ENCODE measurements around the gene CNGB1.
"Not testable (repeated sequence)": the region's sequence is repeated elsewhere in the genome, so short reads cannot be mapped to it uniquely, and the experiment has no call there.

CNGB1 gene

GRCh38 chr16:57862698-57863433, 108.1 kb downstream of the CNGB1 start:
- no peak for DNase-seq (ENCODE audit: low read depth in 2 of 2)

DNA sequence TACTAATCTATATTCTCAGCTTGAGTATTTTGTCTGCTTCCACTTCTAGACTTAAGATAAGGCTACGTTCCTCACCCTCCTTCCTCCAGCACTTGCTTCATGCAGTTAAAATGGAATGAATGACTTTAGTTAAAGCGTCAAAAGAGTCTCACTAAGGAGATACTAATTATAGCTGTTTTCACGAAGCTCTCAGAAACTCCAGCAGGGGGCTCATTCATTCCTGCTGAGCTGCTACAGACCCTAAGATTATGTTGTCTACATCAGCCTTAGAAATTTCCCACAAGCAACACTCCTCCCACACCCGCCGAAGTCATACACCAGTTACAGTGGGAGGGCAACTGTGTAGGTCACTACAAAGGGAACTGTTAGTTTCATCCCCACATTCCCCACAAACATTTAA, 111.6 kb downstream of the CNGB1 start:
- DNase-seq (ENCODE audit: low read depth in 2 of 2), result no peak

DNA sequence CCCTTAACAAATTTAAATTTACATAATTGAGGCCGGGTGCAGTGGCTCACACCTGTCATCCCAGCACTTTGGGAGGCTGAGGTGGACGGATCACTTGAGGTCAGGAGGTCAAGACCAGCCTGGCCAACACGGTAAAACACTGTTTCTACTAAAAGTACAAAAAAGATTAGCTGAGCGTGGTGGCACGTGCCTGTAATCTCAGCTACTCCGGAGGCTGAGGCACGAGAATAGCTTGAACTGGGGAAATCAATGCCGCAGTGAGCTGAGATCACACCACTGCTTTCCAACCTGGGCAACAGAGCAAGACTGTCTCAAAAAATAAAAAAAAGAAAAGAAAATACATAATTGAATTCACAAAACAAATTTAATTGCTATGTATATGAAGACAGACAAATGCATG, 112.3 kb downstream of the CNGB1 start:
- no peak for DNase-seq (ENCODE audit: low read depth in 2 of 2)

GRCh38 chr16:57857991-57858390, 112.9 kb downstream of the CNGB1 start:
- DNase-seq (ENCODE audit: low read depth in 2 of 2), result not testable (repeated sequence)

DNA sequence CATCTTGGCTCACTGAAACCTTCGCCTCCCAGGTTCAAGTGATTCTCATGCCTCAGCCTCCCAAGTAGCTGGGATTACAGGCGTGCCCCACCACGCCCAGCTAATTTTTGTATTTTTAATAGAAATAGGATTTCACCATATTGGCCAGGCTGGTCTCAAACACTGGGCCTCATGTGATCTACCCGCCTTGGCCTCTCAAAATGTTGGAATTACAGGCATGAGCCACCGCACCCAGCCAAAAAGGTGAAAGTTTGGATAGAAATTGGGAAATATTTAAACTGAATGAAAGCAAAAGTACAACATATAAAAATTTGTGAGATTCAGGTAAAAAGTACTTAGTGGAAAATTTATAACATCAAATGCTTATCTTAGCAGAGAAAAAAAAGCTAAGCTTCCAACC, 115.7 kb downstream of the CNGB1 start:
- no peak for DNase-seq (ENCODE audit: low read depth in 2 of 2)

DNA sequence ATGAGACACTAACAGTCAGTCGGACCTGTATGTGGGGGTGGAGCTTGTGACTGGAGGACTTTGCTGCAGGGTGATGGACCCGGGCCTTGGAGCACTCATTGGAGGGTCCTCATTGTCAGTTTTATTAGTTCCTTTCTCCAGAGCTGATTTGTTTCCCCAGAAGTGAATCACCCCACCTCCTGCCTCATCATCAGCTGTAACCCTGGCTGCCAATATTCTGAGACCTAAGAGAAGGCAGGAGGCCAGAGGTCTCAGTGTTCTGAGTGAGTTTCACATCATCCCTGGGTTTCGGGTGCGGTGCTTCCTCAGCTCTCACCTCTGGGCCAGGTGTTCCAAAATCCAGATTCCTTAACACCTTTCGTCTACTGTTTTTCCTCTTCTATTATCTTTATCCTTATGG, 118.7 kb downstream of the CNGB1 start:
- no peak for DNase-seq (ENCODE audit: low read depth in 2 of 2)

- DNase-seq (ENCODE audit: low read depth in 2 of 2), result no peak
Observed at GRCh38 chr16:57848181-57848580, 122.7 kb downstream of the CNGB1 start.

DNA sequence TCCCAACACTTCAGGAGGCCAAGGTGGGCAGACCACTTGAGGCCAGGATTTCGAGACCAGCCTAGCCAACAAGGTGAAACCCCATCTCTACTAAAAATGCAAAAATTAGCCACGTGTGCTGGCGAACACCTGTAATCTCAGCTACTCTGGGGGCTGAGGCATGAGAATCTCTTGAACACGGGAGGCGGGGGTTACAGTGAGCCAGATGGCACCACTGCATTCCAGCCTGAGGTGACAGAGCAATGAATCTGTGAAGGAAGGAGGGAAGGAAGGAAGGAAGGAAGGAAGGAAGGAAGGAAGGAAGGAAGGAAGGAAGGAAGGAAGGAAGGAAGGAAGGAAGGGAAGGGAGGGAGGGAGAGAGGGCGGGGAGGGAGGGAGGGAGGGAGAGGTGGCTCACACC, 124.0 kb downstream of the CNGB1 start:
- not testable (repeated sequence) for DNase-seq (ENCODE audit: low read depth in 2 of 2)

DNA sequence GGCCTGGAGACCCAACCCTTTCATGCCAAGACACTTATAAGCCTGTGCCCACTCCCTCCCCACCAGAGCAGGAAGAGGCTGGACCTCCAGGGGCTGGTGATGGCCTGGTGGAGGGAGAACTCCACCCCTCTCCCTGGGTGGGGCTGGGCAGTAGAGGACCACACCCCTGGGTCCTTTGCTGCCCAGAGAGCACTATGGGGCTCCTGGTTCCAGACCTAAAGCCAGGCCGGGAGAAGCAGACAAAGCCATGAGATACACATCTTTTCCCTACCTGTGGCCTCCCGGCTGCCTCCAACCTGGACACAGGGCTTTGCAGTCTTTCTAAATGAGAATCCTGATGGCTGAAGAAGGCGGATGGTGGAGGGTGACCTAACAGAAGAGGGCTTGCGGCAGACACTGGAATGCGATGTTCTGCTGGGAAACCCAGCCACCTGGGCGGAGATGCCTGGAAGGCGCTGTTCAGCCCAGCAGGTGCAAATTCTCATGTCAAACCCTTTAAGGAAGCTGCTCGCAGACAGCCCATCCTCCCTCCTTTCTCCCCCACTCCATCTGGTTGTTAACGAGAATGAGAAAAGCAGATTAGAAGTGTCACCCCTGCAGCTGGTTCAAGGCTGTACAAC, 124.7 kb downstream of the CNGB1 start:
- DNase-seq (ENCODE audit: low read depth in 2 of 2), result no peak

DNA sequence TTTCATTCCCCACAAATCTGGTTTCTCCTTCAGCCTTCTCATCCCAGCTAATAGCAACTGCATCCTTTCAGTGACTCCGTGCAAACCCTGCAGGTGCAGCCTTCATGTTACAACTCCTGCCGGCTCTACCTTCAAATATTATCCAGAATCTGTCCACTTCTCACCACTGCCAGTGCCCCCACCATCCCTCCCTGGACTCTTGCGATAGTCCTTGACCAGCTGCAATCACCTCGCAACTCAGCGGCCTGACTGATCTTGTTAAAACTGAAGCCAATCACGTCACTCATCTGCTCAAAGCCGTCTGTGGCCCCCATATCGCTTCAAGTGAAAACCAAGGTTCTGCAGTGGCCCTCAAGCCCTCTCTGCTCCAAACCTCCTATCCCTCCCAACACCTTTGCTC, 125.8 kb downstream of the CNGB1 start:
- DNase-seq (ENCODE audit: low read depth in 2 of 2), result no peak

DNA sequence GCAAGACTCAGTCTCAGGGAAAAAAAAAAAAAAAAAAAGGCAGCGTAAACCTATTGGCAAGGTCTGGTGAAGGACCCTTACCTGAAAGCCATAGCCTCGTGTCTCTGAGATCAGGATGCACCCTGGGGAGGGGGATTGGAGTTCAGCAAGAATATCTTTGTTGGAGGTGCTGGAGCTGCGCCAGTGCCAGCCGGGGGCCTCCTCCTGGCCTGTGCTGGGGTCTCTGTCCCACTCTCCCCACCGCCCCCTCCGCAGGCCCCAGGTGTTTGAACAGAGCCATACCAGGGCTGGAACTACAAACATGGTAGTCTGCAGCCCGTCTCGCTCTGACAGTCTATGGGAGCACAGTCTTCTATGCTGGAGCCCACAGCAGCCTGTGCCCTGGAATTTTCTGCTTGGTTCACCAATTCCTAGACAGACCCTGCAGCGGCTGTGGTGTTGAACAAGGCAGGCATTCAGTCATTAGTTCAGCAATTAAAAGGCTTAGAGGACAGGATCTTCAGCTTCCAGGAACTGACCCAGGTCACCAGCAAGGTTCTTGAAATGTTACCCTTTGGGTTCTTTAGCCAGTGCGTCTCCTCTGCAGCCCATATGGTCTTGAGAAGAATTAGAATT, 126.4 kb downstream of the CNGB1 start:
- DNase-seq (ENCODE audit: low read depth in 2 of 2), result no peak

- no peak for DNase-seq (ENCODE audit: low read depth in 2 of 2)
Observed at GRCh38 chr16:57843400-57843799, 127.5 kb downstream of the CNGB1 start.

DNA sequence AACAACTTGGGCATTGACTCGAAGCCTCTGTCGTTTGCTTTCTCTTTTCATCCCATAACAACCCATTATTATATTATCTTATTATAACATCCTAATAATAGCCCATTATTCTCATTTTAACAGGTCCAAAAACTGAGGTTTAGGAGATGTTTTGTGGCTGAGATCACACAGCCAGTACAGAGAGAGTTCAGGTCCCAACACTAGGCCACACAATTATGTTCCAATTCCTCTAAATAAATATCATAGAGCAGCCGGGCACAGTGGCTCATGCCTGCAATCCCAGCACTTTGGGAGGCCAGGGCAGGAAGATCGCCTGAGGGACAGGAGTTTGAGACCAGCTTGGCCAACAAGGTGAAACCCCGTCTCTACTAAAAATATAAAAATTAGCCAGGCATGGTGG, 128.3 kb downstream of the CNGB1 start:
- DNase-seq (ENCODE audit: low read depth in 2 of 2), result no peak

GRCh38 chr16:57840833-57841232, 130.1 kb downstream of the CNGB1 start:
- DNase-seq (ENCODE audit: low read depth in 2 of 2), result no peak

GRCh38 chr16:57838161-57838560, 132.8 kb downstream of the CNGB1 start:
- DNase-seq (ENCODE audit: low read depth in 2 of 2), result no peak

DNA sequence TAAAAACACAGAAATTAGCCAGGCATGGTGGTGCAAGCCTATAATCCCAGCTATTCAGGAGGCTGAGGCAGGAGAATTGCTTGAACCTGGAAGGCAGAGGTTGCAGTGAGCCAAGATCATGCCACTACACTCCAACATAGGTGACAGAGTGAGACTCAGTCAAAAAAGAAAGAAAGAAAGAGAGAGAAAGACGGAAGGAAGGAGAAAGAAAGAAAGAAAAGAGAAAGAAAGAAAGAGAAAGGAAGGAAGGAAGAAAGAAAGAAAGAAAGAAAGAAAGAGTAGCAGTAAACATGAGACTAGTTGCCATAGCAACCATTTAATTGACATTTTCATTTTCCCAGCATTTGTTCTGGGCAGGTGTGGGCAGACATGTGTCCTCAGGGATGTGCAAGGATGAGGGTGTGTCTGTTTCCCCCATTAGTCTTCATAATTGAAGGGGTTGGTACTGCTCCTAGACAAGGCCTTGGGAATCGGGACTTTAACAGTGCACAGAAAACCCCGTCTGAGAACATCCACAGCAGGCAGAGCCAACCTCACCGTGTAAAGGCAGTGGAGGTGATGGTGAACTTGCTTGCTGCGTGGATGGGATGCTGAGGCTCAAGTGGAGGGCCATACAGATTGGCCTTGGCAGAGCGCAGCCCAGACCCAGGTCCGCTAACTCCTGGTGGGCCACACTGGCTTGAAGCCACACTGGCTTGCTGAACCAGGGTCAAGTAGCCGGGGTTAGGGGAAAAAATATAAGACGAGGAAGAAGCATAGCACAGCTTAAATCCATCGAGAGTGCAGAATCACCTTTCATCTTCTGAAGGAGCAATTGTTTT, 133.4 kb downstream of the CNGB1 start:
- DNase-seq (ENCODE audit: low read depth in 2 of 2), result no peak

DNA sequence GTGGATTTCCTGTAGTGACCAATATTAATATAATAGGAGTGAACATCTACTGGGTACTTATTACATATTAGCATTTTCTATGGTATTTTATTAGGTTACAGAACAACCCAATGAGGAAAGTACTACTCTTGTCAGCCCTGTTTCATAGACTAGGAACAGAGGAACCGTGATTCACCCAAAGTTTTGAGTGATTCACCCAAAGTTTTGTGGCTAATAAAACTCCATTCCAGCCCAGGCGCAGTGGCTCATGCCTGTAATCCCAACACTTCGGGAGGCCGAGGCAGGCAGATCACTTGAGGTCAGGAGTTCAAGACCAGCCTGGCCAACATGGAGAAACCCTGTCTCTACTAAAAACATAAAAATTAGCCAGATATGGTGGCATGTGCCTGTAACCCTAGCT, 135.5 kb downstream of the CNGB1 start:
- not testable (repeated sequence) for DNase-seq (ENCODE audit: low read depth in 2 of 2)

- DNase-seq (ENCODE audit: low read depth in 2 of 2), result no peak
Observed at GRCh38 chr16:57834936-57835335, 136.0 kb downstream of the CNGB1 start.
